K562 (cell line): ENCODE measurements around the gene WDPCP. TPM values are rescaled to one million over a fixed set of nuclear protein-coding genes. Genes with fewer than 3 reads are reported as not detected.

Source experiments
- ATF1 ChIP-seq, 2 experiments: fragments of 450-650 bp in 1 of 2; IDR thresholded peaks; 2 replicates each; pipeline ENCODE4 v1.6.1; 2016; ENCODE audit warnings: missing compliant biosample characterization in 1 of 2, missing genetic modification characterization in 1 of 2
- BDP1 ChIP-seq: IDR thresholded peaks from 3 replicates; pipeline ENCODE4 v1.6.1; 2011; ENCODE audit not compliant: insufficient read length, insufficient read depth
- CBX3 ChIP-seq, 2 experiments: IDR thresholded peaks; 1 replicate in 1 of 2; 2 replicates in 1 of 2; pipeline ENCODE4 v1.6.1; 2012; ENCODE audit warnings: inconsistent platforms in 2 of 2, low read length in 2 of 2, borderline replicate concordance in 1 of 2, control low read depth in 1 of 2
- E2F6 ChIP-seq, 2 experiments: IDR thresholded peaks; 2 replicates each; pipeline ENCODE4 v1.6.1; 2011; ENCODE audit warnings: borderline replicate concordance in 1 of 2, control low read depth in 1 of 2, low read depth in 1 of 2, low read length in 1 of 2, mild to moderate bottlenecking in 1 of 2, mixed read lengths in 1 of 2, moderate library complexity in 1 of 2; ENCODE audit not compliant: insufficient read depth in 1 of 2, insufficient read length in 1 of 2, poor library complexity in 1 of 2, severe bottlenecking in 1 of 2; ENCODE audit errors: extremely low read depth in 1 of 2
- ELF4 ChIP-seq: fragments of 450-650 bp; formaldehyde crosslinking; IDR thresholded peaks from 2 replicates; pipeline ENCODE4 v1.4.0; 2022; ENCODE audit warnings: missing genetic modification characterization
- GATAD2A ChIP-seq: fragments of 450-650 bp; IDR thresholded peaks from 2 replicates; pipeline ENCODE4 v1.6.1; 2017
- ILF3 ChIP-seq: fragments of 450-650 bp; IDR thresholded peaks from 2 replicates; pipeline ENCODE4 v1.6.1; 2018; ENCODE audit warnings: antibody characterized with exemption, mild to moderate bottlenecking, moderate library complexity, borderline replicate concordance
- KLF10 ChIP-seq: fragments of 250-450 bp; sonication (Bioruptor Pico); IDR thresholded peaks from 2 replicates; pipeline ENCODE4 v1.6.1; 2021; ENCODE audit warnings: matching md5 sums
- MECOM ChIP-seq: fragments of 250-450 bp; sonication (Bioruptor Pico); IDR thresholded peaks from 2 replicates; pipeline ENCODE4 v1.8.0; 2022; ENCODE audit warnings: inconsistent platforms
- NR1H2 ChIP-seq: sonication (generic); formaldehyde crosslinking; IDR thresholded peaks from 2 replicates; pipeline ENCODE4 v1.4.0; 2020; ENCODE audit warnings: mild to moderate bottlenecking, missing genetic modification reagents
- RHOXF2B ChIP-seq: fragments of 250-450 bp; sonication (Bioruptor Pico); conservative IDR thresholded peaks from 2 replicates; pipeline ENCODE4 v1.5.1; 2021
- SIN3A ChIP-seq, 2 experiments: fragments of 150-350 bp in 1 of 2; IDR thresholded peaks; 2 replicates each; pipeline ENCODE4 v1.6.1; 2011 to 2016; ENCODE audit warnings: borderline replicate concordance in 2 of 2, low read depth in 2 of 2, low read length in 2 of 2, mild to moderate bottlenecking in 2 of 2, moderate library complexity in 2 of 2; ENCODE audit not compliant: control insufficient read depth in 1 of 2
- SOX6 ChIP-seq: fragments of 450-650 bp; IDR thresholded peaks from 2 replicates; pipeline ENCODE4 v1.6.1; 2014; ENCODE audit warnings: mild to moderate bottlenecking
- TAF9B ChIP-seq: fragments of 450-650 bp; IDR thresholded peaks from 2 replicates; pipeline ENCODE4 v1.6.1; 2018; ENCODE audit warnings: mild to moderate bottlenecking; ENCODE audit not compliant: partially characterized antibody
- VEZF1 ChIP-seq: fragments of 200-800 bp; sonication (Bioruptor generic); IDR thresholded peaks from 2 replicates; pipeline ENCODE4 v1.6.1; 2017; ENCODE audit warnings: missing genetic modification characterization, missing compliant biosample characterization
- ZBTB8A ChIP-seq: fragments of 450-650 bp; IDR thresholded peaks from 2 replicates; pipeline ENCODE4 v1.6.1; 2018; ENCODE audit warnings: mild to moderate bottlenecking, moderate library complexity; ENCODE audit not compliant: partially characterized antibody
- ZNF133 ChIP-seq: fragments of 250-450 bp; sonication (Bioruptor Pico); IDR thresholded peaks from 2 replicates; pipeline ENCODE4 v1.4.0; 2020; ENCODE audit warnings: mild to moderate bottlenecking
- ZNF830 ChIP-seq: fragments of 250-450 bp; sonication (Bioruptor Pico); IDR thresholded peaks from 2 replicates; pipeline ENCODE4 v1.5.0; 2021; ENCODE audit warnings: mild to moderate bottlenecking
- ZSCAN32 ChIP-seq: fragments of 450-650 bp; formaldehyde crosslinking; IDR thresholded peaks from 2 replicates; pipeline ENCODE4 v1.4.0; 2020; ENCODE audit warnings: mild to moderate bottlenecking, moderate library complexity
- polyA plus RNA-seq, 8 experiments: library from polyadenylated mRNA; depleted of rRNA in 4 of 8; stranded (reverse) in 5 of 8; unstranded in 3 of 8; fragments of >200 nt; fragmentation: Nextera tagmentation in 2 of 8; fragmentation: Illumina TruSeq in 1 of 8; extraction: Ambion mirVana in 2 of 8; extraction: Trizol in 1 of 8; gene quantifications; 2 replicates each; pipeline versions ENCODE4 v1.2.1 to v1.2.3, GENCODE V29; 2011 to 2014; ENCODE audit warnings: inconsistent platforms in 1 of 8, missing spikeins in 1 of 8
- total RNA-seq, 7 experiments: library from RNA; depleted of rRNA in 6 of 7; stranded (reverse); fragments of >200 nt in 6 of 7; fragmentation: Illumina TruSeq in 2 of 7; extraction: Trizol in 2 of 7; gene quantifications; 2 replicates each; pipeline versions ENCODE4 v1.2.1 to v1.2.3, GENCODE V29; 2011 to 2021; ENCODE audit warnings: low replicate concordance in 1 of 7
- TF ChIP-seq, protein P1 (sequence below): fragments of 250-450 bp; sonication (Bioruptor Pico); IDR thresholded peaks from 2 replicates; pipeline ENCODE4 v1.4.0; 2020

The WDPCP gene
- total and polyA plus RNA-seq, 9 of the 15 experiments (the other 6 are each of a cell fraction or from before 2014, with no cell fraction given) = 1.4 to 6.4 (median 5.5) TPM

GRCh38 chr2:63424329-63425078 is 163.8 kb downstream of the WDPCP start (continued):
- TF ChIP-seq NR1H2 (CRISPR knock-in tag) (no peak), SIN3A (IDR thresholded peaks at IDR 0.05; ENCODE audit: borderline replicate concordance in 2 of 2, control insufficient read depth in 1 of 2, low read depth in 2 of 2, low read length in 2 of 2) (no peak), RHOXF2B (CRISPR knock-in tag) (no peak), E2F6 (IDR thresholded peaks at IDR 0.05; ENCODE audit: borderline replicate concordance in 1 of 2, extremely low read depth in 1 of 2, insufficient read depth in 1 of 2, insufficient read length in 1 of 2, low read depth in 1 of 2, low read length in 1 of 2, poor library complexity in 1 of 2, severe bottlenecking in 1 of 2) (peak; percentile 43 to 64), ELF4 (CRISPR knock-in tag) (no peak), GATAD2A (no peak), TAF9B (no peak), ATF1 (CRISPR knock-in tag; IDR thresholded peaks at IDR 0.05) (no peak), ATF1 (tag; IDR thresholded peaks at IDR 0.05) (peak; percentile 18; the same call in 1 of the 2 replicates), BDP1 (no peak), SOX6 (no peak), ZSCAN32 (no peak), KLF10 (CRISPR knock-in tag) (no peak), VEZF1 (CRISPR knock-in tag) (no peak), ZBTB8A (no peak), CBX3 (IDR thresholded peaks at IDR 0.05; ENCODE audit: borderline replicate concordance in 1 of 2, low read length in 2 of 2) (0 out of 3 replicates have a peak, but pooled peaks of 1 of the 2 experiments have one; percentile 24), ZNF830 (CRISPR knock-in tag) (no peak), ZNF133 (CRISPR knock-in tag) (no peak), MECOM (CRISPR knock-in tag) (no peak), ILF3 (no peak)
- TF ChIP-seq, protein P1, sequence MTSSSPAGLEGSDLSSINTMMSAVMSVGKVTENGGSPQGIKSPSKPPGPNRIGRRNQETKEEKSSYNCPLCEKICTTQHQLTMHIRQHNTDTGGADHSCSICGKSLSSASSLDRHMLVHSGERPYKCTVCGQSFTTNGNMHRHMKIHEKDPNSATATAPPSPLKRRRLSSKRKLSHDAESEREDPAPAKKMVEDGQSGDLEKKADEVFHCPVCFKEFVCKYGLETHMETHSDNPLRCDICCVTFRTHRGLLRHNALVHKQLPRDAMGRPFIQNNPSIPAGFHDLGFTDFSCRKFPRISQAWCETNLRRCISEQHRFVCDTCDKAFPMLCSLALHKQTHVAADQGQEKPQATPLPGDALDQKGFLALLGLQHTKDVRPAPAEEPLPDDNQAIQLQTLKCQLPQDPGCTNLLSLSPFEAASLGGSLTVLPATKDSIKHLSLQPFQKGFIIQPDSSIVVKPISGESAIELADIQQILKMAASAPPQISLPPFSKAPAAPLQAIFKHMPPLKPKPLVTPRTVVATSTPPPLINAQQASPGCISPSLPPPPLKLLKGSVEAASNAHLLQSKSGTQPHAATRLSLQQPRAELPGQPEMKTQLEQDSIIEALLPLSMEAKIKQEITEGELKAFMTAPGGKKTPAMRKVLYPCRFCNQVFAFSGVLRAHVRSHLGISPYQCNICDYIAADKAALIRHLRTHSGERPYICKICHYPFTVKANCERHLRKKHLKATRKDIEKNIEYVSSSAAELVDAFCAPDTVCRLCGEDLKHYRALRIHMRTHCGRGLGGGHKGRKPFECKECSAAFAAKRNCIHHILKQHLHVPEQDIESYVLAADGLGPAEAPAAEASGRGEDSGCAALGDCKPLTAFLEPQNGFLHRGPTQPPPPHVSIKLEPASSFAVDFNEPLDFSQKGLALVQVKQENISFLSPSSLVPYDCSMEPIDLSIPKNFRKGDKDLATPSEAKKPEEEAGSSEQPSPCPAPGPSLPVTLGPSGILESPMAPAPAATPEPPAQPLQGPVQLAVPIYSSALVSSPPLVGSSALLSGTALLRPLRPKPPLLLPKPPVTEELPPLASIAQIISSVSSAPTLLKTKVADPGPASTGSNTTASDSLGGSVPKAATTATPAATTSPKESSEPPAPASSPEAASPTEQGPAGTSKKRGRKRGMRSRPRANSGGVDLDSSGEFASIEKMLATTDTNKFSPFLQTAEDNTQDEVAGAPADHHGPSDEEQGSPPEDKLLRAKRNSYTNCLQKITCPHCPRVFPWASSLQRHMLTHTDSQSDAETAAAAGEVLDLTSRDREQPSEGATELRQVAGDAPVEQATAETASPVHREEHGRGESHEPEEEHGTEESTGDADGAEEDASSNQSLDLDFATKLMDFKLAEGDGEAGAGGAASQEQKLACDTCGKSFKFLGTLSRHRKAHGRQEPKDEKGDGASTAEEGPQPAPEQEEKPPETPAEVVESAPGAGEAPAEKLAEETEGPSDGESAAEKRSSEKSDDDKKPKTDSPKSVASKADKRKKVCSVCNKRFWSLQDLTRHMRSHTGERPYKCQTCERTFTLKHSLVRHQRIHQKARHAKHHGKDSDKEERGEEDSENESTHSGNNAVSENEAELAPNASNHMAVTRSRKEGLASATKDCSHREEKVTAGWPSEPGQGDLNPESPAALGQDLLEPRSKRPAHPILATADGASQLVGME = no peak
